GM18526 (cell line): Measurements from ENCODE around the gene MACO1.

Experiments
- POLR2A ChIP-seq: IDR thresholded peaks from 3 replicates; pipeline ENCODE4 v1.6.1; 2011; ENCODE audit not compliant: insufficient read length; ENCODE audit errors: extremely low read depth

MACO1 gene

GRCh38 chr1:25525361-25525688 lies 94.6 kb downstream of the MACO1 start:
- TF ChIP-seq POLR2A, result no peak

- no peak for TF ChIP-seq POLR2A
Observed at GRCh38 chr1:25526753-25527152, 96.1 kb downstream of the MACO1 start.

- TF ChIP-seq POLR2A, result no peak
Observed at GRCh38 chr1:25527226-25527846, 96.6 kb downstream of the MACO1 start.

GRCh38 chr1:25527946-25528595 lies 97.4 kb downstream of the MACO1 start:
- no peak for TF ChIP-seq POLR2A

GRCh38 chr1:25528881-25529517 lies 98.3 kb downstream of the MACO1 start:
- no peak for TF ChIP-seq POLR2A

- no peak for TF ChIP-seq POLR2A
Observed at GRCh38 chr1:25529518-25530185, 99.0 kb downstream of the MACO1 start.

GRCh38 chr1:25530186-25531081 lies 99.7 kb downstream of the MACO1 start:
- no peak for TF ChIP-seq POLR2A

- TF ChIP-seq POLR2A, result no peak
Observed at GRCh38 chr1:25531082-25531461, 100.4 kb downstream of the MACO1 start.

GRCh38 chr1:25532970-25533369 lies 102.3 kb downstream of the MACO1 start:
- no peak for TF ChIP-seq POLR2A

GRCh38 chr1:25533775-25534409 lies 103.2 kb downstream of the MACO1 start:
- TF ChIP-seq POLR2A, result no peak

- TF ChIP-seq POLR2A, result no peak
Observed at GRCh38 chr1:25534410-25534788, 103.7 kb downstream of the MACO1 start.

GRCh38 chr1:25536124-25536523 lies 105.4 kb downstream of the MACO1 start:
- TF ChIP-seq POLR2A, result no peak

GRCh38 chr1:25537153-25537831 lies 106.6 kb downstream of the MACO1 start:
- TF ChIP-seq POLR2A, result no peak

GRCh38 chr1:25538191-25538767 lies 107.6 kb downstream of the MACO1 start:
- no peak for TF ChIP-seq POLR2A

- TF ChIP-seq POLR2A, result no peak
Observed at GRCh38 chr1:25540750-25541342, 110.1 kb downstream of the MACO1 start.
